ENCODE data around the gene DCTPP1. TPM values are rescaled to one million over a fixed set of nuclear protein-coding genes. Genes with fewer than 3 reads are reported as not detected.
A peak's percentile ranks its signal among the peaks of the same experiment; 100 is the strongest.
"Not testable (repeated sequence)": the region's sequence is repeated elsewhere in the genome, so short reads cannot be mapped to it uniquely, and the experiment has no call there.

Gene DCTPP1
- 128 and 179 TPM in 2 replicates for polyA plus RNA-seq (2014; cell fraction: cytosol; rRNA removed)
- polyA plus RNA-seq (2014; cell fraction: nucleus; rRNA removed), result 78.1 and 78.2 TPM in 2 replicates

DNA sequence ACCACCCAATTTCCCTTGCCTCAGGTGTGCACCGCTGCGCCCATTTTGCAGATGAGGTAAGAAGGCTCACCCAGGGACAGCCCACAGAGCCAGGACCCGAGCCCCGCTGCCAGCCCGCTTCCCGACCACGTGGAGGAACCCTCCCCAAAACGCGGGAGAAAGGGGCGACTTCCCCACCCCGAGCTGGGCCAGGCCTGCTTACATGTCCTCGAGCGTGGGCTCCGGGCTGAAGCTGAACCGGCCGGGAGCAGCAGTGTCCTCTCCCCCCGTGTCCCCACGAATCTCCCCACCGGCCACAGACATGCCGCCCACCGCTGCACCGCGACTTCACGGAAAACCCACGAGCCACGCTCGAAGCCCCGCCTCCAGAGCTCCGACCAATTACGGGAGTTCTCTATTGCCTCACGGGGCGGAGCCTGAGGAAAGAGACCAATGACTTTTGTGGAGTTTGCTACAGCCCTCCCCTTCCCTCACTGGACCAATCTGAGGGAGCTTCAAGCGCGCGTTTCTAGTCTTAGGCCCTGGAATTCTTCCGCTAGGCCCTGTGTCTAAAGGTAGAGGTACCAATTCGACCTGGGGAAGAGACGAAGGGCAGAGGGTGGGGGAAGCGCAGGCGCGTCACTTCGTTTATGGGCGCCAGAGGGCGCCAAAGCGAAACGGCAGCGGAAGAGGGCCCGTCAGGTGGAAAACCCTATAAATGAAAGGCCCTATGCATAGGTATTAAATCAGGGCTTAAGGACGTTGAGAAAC is at the start of gene DCTPP1:
Gene DCTPP1 (minus strand): TSS at position 353 of the 750 bp plus-strand sequence. CDS start 50 bp downstream, at position 303.
- DNase-seq (ENCODE audit: low spot score), result peak; percentile 100

DNA sequence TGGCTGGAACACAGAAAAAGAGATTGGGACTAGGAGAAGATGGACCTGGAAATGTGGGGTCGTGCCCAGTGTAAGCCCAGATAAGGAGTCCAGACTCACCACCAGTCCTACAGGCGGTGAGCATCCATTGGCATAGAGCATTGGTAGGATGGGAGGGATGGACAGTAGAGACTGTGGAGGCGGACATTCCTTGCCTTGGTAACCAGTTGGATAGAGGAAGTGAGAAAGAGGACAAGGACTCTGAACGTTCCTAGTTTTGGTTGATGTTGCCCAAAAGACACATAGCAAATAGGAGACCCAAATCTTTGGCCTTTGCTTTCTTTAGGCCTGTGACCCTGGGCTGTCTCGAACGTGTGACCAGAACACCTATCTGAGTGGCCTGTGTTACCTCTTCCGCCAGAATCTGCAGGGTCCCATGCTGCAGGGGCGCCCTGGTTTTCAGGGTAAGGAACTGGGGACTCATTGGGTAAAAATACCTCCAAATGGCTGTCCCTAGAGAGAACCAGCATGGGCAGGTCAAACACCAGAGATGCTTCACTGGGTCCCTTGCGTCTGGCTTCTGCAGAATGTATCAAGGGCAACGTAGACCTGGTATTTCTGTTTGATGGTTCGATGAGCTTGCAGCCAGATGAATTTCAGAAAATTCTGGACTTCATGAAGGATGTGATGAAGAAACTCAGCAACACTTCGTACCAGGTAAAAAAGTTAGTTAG is 49.1 kb upstream of the DCTPP1 start:
- no peak for DNase-seq (ENCODE audit: low spot score)

DNA sequence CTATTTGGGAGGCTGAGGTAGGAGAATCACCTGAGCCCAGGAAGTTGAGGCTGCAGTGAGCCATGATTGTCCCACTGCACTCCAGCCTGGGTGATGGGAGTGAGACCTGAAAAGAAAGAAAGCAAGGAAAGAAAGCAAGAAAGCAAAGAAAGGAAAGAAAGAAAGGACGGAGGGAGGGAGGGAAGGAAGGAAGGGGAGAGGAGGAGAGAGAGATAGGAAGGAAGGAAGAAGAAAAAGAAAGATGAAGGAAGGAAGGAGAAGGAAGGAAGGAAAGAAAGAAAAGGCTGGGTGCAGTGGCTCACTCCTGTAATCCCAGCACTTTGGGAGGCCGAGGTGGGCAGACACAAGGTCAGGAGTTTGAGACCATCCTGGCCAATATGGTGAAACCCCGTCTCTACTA is 47.9 kb upstream of the DCTPP1 start:
- DNase-seq (ENCODE audit: low spot score), result not testable (repeated sequence)

DNA sequence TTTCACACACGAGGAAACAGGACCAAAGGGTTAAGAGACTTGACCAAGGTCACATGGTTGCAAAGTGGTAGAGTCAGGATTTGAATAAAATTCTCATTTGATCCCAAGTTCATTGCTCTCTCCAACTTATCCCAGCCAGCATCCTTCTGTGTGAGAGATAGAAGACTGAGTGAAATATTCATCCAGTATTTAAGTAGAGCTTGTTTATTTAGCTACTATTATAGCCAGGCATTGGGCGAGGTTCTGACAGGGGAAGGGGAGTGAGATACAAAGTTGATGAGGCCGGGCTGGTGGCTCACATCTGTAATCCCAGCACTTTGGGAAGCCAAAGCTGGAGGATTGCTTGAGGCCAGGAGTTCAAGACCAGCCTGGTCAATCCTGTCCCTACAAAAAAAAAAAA is 47.2 kb upstream of the DCTPP1 start:
- no peak for DNase-seq (ENCODE audit: low spot score)

DNA sequence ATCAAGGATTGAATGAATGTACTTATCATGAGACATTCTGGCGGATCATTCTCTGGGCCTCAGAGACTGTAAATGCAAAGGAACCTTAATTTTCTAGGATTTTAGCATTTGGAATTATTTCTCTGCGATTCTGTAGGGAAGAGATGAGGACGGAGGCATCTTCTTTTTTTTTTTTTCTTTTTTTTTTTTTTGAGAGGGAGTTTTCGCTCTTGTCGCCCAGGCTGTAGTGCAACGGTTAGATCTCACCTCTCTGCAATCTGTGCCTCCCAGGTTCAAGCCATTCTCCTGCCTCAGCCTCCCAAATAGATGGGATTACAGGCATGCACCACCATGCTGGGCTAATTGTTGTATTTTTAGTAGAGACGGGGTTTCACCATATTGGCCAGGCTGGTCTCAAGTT is 44.9 kb upstream of the DCTPP1 start:
- DNase-seq (ENCODE audit: low spot score), result no peak

DNA sequence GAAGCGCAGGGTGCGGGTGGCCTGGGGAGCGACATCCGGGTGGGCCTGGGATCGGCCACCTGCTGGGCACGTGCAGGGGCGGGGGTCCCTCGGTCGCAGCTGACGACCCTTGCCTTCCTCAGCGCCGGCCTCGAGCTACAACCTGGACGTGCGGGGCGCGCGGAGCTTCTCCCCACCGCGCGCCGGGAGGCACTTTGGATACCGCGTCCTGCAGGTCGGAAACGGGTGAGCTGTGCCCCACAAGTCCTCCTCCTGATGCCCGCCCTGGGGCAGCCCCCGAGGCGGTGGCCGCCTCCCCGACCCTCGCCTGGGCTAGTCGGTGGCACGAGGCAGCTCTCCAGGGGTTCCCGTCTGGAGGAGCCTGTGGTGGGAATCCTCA is 44.2 kb upstream of the DCTPP1 start:
- no peak for DNase-seq (ENCODE audit: low spot score)

GRCh38 chr16:30473231-30474073 is 43.6 kb upstream of the DCTPP1 start:
- no peak for DNase-seq (ENCODE audit: low spot score)

- DNase-seq (ENCODE audit: low spot score), result no peak
These were observed 42.6 kb upstream of the DCTPP1 start, which contains the start of gene ITGAL for GRCh38 chr16:30472328-30472942. Gene ITGAL (plus strand): TSS chr16:30472742. CDS start chr16:30472838, 96 bp downstream.

DNA sequence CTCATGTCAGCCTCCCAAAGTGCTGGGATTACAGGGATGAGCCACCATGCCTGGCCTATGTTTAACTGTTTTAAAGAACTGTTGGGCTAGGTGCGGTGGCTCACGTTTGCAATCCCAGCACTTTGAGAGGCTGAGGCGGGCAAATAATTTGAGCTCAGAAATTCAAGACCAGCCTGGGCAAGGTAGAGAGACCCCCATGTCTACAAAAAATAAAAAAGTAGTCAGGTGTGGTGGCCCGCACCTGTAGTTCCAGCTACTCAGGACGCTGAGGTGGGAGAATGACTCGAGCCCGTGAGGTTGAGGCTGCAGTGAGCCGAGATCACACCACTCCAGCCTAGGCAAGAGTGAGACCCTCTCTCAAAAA is 40.8 kb upstream of the DCTPP1 start:
- no peak for DNase-seq (ENCODE audit: low spot score)

DNA sequence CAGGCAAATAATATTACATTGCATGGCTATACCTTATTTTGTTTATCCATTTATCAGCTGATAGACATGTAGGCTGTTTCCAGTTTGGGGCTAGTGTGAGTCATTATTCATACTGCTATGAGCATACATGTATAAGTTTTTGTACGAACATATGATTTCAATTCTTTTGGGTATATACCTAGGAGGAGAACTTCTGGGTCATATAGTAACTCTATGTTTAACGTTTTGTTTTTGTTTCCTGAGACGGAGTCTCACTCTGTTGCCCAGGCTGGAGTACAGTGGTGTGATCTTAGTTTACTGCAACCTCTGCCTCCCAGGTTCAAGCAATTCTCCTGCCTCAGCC is 40.3 kb upstream of the DCTPP1 start:
- no peak for DNase-seq (ENCODE audit: low spot score)

- no peak for DNase-seq (ENCODE audit: low spot score)
These were observed 34.2 kb upstream of the DCTPP1 start for GRCh38 chr16:30464078-30464477.

- DNase-seq (ENCODE audit: low spot score), result not testable (repeated sequence)
These were observed 31.6 kb upstream of the DCTPP1 start for GRCh38 chr16:30461426-30461825.

GRCh38 chr16:30459456-30459855 is 29.6 kb upstream of the DCTPP1 start:
- DNase-seq (ENCODE audit: low spot score), result no peak

DNA sequence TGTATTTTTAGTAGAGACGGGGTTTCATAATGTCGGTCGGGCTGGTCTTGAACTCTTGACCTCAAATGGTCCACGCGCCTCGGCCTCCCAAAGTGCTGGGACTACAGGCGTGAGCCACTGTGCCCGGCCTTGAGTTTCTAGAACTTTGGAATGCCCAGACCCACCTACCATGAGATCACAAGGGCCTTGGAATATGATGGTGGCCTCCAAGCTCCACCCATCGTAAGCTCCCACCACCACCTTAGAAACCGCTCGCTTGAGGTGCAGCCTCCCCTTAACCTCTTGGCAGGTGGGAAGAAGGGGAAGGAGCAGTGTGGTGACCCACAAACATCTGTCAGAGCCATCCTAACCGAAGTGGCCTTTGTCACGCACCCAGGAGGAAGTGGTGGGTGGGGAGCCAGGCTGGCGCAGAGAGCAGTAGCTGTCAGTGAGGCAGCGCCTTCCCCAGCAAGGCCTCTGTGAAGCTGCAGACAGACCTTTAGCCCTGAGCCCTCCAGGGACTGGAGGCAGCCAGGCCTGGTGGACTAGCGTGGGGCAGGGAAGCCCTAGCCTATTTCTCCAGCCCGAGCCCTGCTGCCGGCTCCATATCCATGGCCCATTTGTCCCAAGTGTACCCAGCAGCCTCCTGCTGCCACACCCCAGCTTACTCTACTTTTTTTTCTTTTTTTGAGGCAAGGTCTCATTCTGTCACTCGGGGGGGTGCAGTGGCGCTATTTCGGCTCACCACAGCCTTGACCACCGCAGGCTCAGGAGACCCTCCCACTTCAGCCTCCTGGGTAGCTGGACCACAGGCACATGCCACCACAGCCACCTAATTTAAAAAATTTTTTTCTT is 28.9 kb upstream of the DCTPP1 start:
- peak; percentile 20 for DNase-seq (ENCODE audit: low spot score)

GRCh38 chr16:30457743-30458560 is 28.1 kb upstream of the DCTPP1 start:
- DNase-seq (ENCODE audit: low spot score), result no peak

DNA sequence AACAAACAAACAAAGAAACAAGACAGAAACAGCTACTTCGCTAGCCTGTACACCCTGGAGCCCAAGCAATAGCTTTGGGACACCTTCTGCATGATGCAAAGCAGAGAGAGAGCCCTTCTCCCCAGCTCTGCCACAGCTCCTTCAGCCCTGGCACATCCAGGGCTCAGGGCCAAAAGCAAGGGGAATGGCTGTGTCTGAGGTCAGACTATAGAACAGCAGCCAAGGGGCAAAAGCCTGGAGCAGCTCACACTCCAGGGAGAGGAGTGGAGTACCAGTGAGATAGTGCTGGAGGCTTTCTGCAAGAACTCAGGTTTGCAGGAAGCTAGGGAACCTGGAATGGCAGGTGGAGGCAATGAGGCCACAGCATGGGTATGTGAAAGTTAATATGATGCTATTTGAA is 27.4 kb upstream of the DCTPP1 start:
- no peak for DNase-seq (ENCODE audit: low spot score)

GRCh38 chr16:30456302-30456701 is 26.5 kb upstream of the DCTPP1 start:
- no peak for DNase-seq (ENCODE audit: low spot score)

DNA sequence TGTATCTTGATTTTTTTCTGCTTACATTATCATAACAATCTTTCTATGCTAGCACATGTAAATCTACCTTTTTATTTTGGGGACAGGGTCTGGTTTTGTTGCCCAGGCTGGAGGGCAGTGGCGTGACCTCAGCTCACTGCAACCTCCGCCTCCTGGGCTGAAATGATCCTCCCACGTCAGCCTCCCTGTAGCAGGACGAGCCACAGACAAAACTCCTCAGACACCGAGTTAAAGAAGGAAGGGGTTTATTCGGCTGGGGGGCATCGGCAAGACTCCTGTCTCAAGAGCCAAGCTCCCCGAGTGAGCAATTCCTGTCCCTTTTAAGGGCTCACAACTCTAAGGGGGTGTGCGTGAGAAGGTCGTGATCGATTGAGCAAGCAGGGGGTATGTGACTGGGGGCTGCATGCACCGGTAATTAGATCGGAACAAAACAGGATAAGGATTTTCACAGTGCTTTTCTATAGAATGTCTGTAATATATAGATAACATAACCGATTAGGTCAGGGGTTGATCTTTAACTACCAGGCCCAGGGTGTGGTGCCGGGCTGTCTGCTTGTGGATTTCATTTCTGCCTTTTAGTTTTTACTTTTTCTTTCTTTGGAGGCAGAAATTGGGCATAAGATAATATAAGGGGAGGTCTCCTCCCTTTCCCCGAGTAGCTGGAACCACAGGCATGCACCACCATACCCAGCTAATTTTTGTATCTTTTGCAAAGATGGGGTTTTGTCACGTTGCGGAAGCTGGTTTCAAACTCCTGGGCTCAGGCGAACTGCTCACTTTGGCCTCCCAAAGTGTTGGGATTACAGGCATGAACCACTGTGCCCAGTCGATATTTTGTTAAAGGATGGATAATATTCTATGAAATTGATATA is 23.1 kb upstream of the DCTPP1 start:
- DNase-seq (ENCODE audit: low spot score), result not testable (repeated sequence)

DNA sequence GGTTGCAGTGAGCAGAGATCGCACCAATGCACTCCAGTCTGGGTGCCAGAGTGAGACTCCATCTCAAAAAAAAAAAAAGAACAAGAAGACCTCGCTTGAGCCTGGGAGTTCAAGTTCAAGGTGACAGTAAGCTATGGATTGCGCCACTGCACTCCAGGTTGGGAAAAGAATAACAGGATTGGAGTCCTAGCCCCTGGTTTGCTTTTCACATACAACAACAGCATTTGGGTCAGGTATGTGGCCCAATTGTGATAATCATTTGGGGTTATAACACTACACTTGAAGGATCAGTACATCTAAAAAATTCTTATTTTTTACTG is 19.2 kb upstream of the DCTPP1 start:
- DNase-seq (ENCODE audit: low spot score), result no peak
